Gastroesophageal sphincter (tissue), 4 donors: ENCODE results near the gene CDR2L. TPM values are rescaled to one million over a fixed set of nuclear protein-coding genes. Genes with fewer than 3 reads are reported as not detected.

Experiments
- ATAC-seq: fragments of 150-250 bp; one replicate; pipeline ENCODE4 v1.9.1; 2016; ENCODE audit warnings: mild to moderate bottlenecking, moderate library complexity
- H3K27ac ChIP-seq, 4 donors: fragments of 200-600 bp; sonication (generic) in 3 of 4; 1 replicate in 3 of 4; 2 replicates in 1 of 4; pipeline ENCODE4 v1.5.1; 2016 to 2019
- H3K27me3 ChIP-seq: fragments of 200-600 bp; sonication (generic); one replicate; pipeline ENCODE4 v1.5.1; 2019
- H3K36me3 ChIP-seq, 2 donors: fragments of 200-600 bp; sonication (generic); one replicate each; pipeline ENCODE4 v1.5.1; 2019; ENCODE audit warnings: control low read depth in 1 of 2
- H3K4me1 ChIP-seq, 3 donors: fragments of 200-600 bp; sonication (generic); 1 replicate in 2 of 3; 2 replicates in 1 of 3; pipeline ENCODE4 v1.5.1; 2016 to 2019; ENCODE audit warnings: control low read depth in 2 of 3
- H3K4me3 ChIP-seq, 2 donors: fragments of 200-600 bp; sonication (generic); one replicate each; pipeline ENCODE4 v1.5.1; 2019; ENCODE audit warnings: mild to moderate bottlenecking in 1 of 2, moderate library complexity in 1 of 2
- H3K9me3 ChIP-seq, 3 donors: fragments of 200-600 bp; sonication (generic); one replicate each; pipeline ENCODE4 v1.5.1; 2017 to 2019; ENCODE audit warnings: control low read depth in 2 of 3
- EP300 ChIP-seq: sonication (generic); formaldehyde crosslinking; IDR thresholded peaks from one replicate; pipeline ENCODE4 v1.6.1; 2017; ENCODE audit warnings: antibody characterized with exemption, mild to moderate bottlenecking
- POLR2A ChIP-seq, 2 donors: fragments of 450-650 bp; IDR thresholded peaks; one replicate each; pipeline ENCODE4 v1.6.1; 2017; ENCODE audit warnings: antibody characterized with exemption in 2 of 2, mild to moderate bottlenecking in 2 of 2, moderate library complexity in 1 of 2
- POLR2AphosphoS5 ChIP-seq: sonication (generic); formaldehyde crosslinking; IDR thresholded peaks from one replicate; pipeline ENCODE4 v1.6.1; 2017; ENCODE audit warnings: antibody characterized with exemption
- WGBS, 2 donors: methylation state at CpG; one replicate each; pipeline ENCODE4 v1.1.5; 2018; ENCODE audit warnings: low coverage in 1 of 2; 5-methylcytosine and 5-hydroxymethylcytosine counted together
- total RNA-seq, 4 donors: library from RNA; depleted of rRNA; stranded (reverse); fragments of >200 nt; gene quantifications; one replicate each; pipeline ENCODE4 v1.1.0, GENCODE V29; 2016
- TF ChIP-seq, protein P1 (sequence below), 4 experiments: fragments of 200-600 bp in 2 of 4; fragments of 450-650 bp in 2 of 4; sonication (generic) in 1 of 4; IDR thresholded peaks; one replicate each; pipeline ENCODE4 v1.5.1; 2017 to 2019; ENCODE audit warnings: antibody characterized with exemption in 4 of 4, mild to moderate bottlenecking in 2 of 4, moderate library complexity in 2 of 4

Gene CDR2L
- total RNA-seq, 4 donors from 2014 or later, result 11.8 to 35.3 (median 18.1) TPM

- no peaks in the 10 kb centered on the region for H3K9me3 ChIP-seq
- no peak for ATAC-seq
- H3K4me1 ChIP-seq, result no peaks in the 10 kb centered on the region
Observed at GRCh38 chr17:74949455-74950115, 37.8 kb upstream of the CDR2L start.

DNA sequence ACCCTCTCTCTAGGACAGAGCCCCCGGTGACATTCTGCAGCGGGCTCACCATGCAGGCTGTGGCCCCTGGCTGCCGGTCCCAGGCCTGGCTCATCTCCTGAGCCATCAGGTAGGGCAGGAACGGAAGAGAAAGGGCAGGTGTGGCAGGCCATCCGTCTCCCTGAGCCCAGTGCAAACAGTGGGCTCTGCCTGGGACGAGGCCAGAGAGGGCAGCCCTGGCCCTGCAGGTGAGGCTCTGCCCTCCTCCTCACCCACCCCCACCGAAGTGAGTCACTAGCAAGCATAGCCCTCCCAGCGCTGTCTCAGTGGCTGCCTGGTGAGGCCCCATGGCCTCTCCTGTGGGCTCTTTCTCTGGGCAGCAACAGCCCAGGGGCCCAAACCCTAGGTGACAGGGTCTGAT is 37.2 kb upstream of the CDR2L start:
- H3K4me1 ChIP-seq, result no peaks in the 10 kb centered on the region
- no peak for ATAC-seq
- H3K4me3 ChIP-seq, result no peak overlapping the region
- no CpG with 5 or more reads among the region's 8 CpGs for WGBS, 2 donors
- no peak overlapping the region for H3K27ac ChIP-seq
- no peak for TF ChIP-seq POLR2A (IDR thresholded peaks at IDR 0.05)
- TF ChIP-seq POLR2AphosphoS5, result no peak
- TF ChIP-seq, protein P1, sequence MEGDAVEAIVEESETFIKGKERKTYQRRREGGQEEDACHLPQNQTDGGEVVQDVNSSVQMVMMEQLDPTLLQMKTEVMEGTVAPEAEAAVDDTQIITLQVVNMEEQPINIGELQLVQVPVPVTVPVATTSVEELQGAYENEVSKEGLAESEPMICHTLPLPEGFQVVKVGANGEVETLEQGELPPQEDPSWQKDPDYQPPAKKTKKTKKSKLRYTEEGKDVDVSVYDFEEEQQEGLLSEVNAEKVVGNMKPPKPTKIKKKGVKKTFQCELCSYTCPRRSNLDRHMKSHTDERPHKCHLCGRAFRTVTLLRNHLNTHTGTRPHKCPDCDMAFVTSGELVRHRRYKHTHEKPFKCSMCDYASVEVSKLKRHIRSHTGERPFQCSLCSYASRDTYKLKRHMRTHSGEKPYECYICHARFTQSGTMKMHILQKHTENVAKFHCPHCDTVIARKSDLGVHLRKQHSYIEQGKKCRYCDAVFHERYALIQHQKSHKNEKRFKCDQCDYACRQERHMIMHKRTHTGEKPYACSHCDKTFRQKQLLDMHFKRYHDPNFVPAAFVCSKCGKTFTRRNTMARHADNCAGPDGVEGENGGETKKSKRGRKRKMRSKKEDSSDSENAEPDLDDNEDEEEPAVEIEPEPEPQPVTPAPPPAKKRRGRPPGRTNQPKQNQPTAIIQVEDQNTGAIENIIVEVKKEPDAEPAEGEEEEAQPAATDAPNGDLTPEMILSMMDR (IDR thresholded peaks at IDR 0.05), result no peak
- TF ChIP-seq EP300, result no peak
- no peaks in the 10 kb centered on the region for H3K9me3 ChIP-seq
- H3K36me3 ChIP-seq, result peaks cover 0 to 6% of the 10 kb centered on the region in 2 donors
- H3K27me3 ChIP-seq, result peaks cover 70% of the 10 kb centered on the region

More at GRCh38 chr17:74949455-74950115, 37.8 kb upstream of the CDR2L start:
- H3K27ac ChIP-seq, result no peak overlapping the region
- TF ChIP-seq, protein P1 (IDR thresholded peaks at IDR 0.05), result no peak
- TF ChIP-seq POLR2AphosphoS5 (no peak), POLR2A (IDR thresholded peaks at IDR 0.05) (no peak), EP300 (no peak)
- no peaks in the 10 kb centered on the region for H3K36me3 ChIP-seq
- no peak overlapping the region for H3K4me3 ChIP-seq
- peaks cover 74% of the 10 kb centered on the region for H3K27me3 ChIP-seq
- WGBS, 2 donors, result 20% methylated on average over 1 to 2 of the region's 12 CpGs

- Histone ChIP-seq H3K4me3 (no peak overlapping the region), H3K4me1 (no peaks in the 10 kb centered on the region), H3K27me3 (peaks cover 65% of the 10 kb centered on the region), H3K27ac (no peak overlapping the region), H3K36me3 (peaks cover 0 to 14% of the 10 kb centered on the region in 2 donors), H3K9me3 (no peaks in the 10 kb centered on the region)
- no CpG with 5 or more reads among the region's 3 CpGs for WGBS, 2 donors
- TF ChIP-seq POLR2A (IDR thresholded peaks at IDR 0.05) (no peak), POLR2AphosphoS5 (no peak), EP300 (no peak)
- TF ChIP-seq, protein P1 (IDR thresholded peaks at IDR 0.05), result no peak
- ATAC-seq, result no peak
Observed at GRCh38 chr17:74951065-74951464, 36.4 kb upstream of the CDR2L start.

GRCh38 chr17:74951680-74952421 is 35.6 kb upstream of the CDR2L start:
- WGBS, 2 donors, result no CpG with 5 or more reads among the region's 32 CpGs
- no peak for TF ChIP-seq POLR2AphosphoS5
- TF ChIP-seq, protein P1 (IDR thresholded peaks at IDR 0.05), result no peak
- TF ChIP-seq POLR2A (IDR thresholded peaks at IDR 0.05), result no peak
- no peak for TF ChIP-seq EP300
- Histone ChIP-seq H3K4me3 (no peak overlapping the region), H3K9me3 (no peaks in the 10 kb centered on the region), H3K4me1 (no peaks in the 10 kb centered on the region), H3K27me3 (peaks cover 58% of the 10 kb centered on the region), H3K36me3 (peaks cover 0 to 14% of the 10 kb centered on the region in 2 donors), H3K27ac (no peak overlapping the region)
- no peak for ATAC-seq
